Activated CD4-positive, alpha-beta T cell treated with anti-CD3 and anti-CD28 coated beads for 36 hours (primary cell): ENCODE data around the gene HOXA10. TPM values are rescaled to one million over a fixed set of nuclear protein-coding genes. Genes with fewer than 3 reads are reported as not detected.

Experiments used
- ATAC-seq: fragments of 200-7000 bp; cut with Tn5 transposase; one replicate; pipeline ENCODE4 v1.10.0; 2021; ENCODE audit warnings: mild to moderate bottlenecking, moderate library complexity
- CTCF ChIA-PET: fragments of 350-600 bp; sonication (Branson Sonifier 250); formaldehyde crosslinking; loops from one replicate; lab custom pipeline; 2021; ENCODE audit warnings: antibody characterized with exemption; lab: Charles Lee
- POLR2A ChIA-PET: fragments of 350-600 bp; sonication (Branson Sonifier 250); formaldehyde crosslinking; loops from one replicate; lab custom pipeline; 2021; ENCODE audit warnings: antibody characterized with exemption, inconsistent platforms; lab: Charles Lee
- DNase-seq: peaks from one replicate; pipeline ENCODE4 v3.0.0-alpha.2; 2020
- H3K27ac Mint-ChIP-seq: one replicate; pipeline ENCODE4 v1.8.0; 2021; ENCODE audit warnings: mixed read lengths
- H3K27me3 Mint-ChIP-seq: one replicate; pipeline ENCODE4 v1.8.0; 2021; ENCODE audit warnings: mixed read lengths
- H3K36me3 Mint-ChIP-seq: one replicate; pipeline ENCODE4 v1.8.0; 2021; ENCODE audit warnings: low read depth, mixed read lengths
- H3K4me1 Mint-ChIP-seq: one replicate; pipeline ENCODE4 v1.8.0; 2021; ENCODE audit warnings: mixed read lengths
- H3K4me3 Mint-ChIP-seq: one replicate; pipeline ENCODE4 v1.8.0; 2021; ENCODE audit warnings: mild to moderate bottlenecking, moderate library complexity, mixed read lengths
- H3K9me3 Mint-ChIP-seq: one replicate; pipeline ENCODE4 v1.8.0; 2021; ENCODE audit warnings: low read depth, mixed read lengths
- intact Hi-C, 2 experiments: fragments of 100-400 bp; cut with DNase I in 1 of 2; cut with micrococcal nuclease in 1 of 2; formaldehyde crosslinking; loops; one replicate each; pipeline versions ENCODE4 v1.14.2 to v1.15.1; 2022 to 2024; cut with DNase I, micrococcal nuclease
- total RNA-seq, 2 experiments: library from RNA; stranded (reverse); gene quantifications; one replicate each; pipeline ENCODE4 v1.2.3, GENCODE V29; 2021

Gene HOXA10
- total RNA-seq, 2 experiments from 2014 or later = not detected

GRCh38 chr7:27197137-27198042, 23.3 kb upstream of the HOXA10 start:
- no peaks in the 10 kb centered on the region for H3K9me3 Mint-ChIP-seq
- H3K27me3 Mint-ChIP-seq = peaks cover 73% of the 10 kb centered on the region
- peaks cover 23% of the 10 kb centered on the region for H3K4me1 Mint-ChIP-seq
- no peaks in the 10 kb centered on the region for H3K36me3 Mint-ChIP-seq
- ChIA-PET POLR2A (no interaction called here), CTCF (interaction anchor here (0.7 to 1.5 kb wide), 3 partner anchors 7 to 51 kb away, joined by 3 to 4 read pairs (median 3); no protein-coding TSS in a partner anchor)
- intact Hi-C loops = loop anchor here (1.0 to 10.0 kb wide), 12 partner anchors 29 to 900 kb away; partner anchors contain the start of genes HIBADH (in 2 of the 2) and EVX1 (in 1 of the 2)
- DNase-seq = no peak
- no peak overlapping the region for H3K4me3 Mint-ChIP-seq
- ATAC-seq = no peak
- no peak overlapping the region for H3K27ac Mint-ChIP-seq

GRCh38 chr7:27196287-27196767, 22.2 kb upstream of the HOXA10 start:
- H3K27me3 Mint-ChIP-seq = peaks cover 72% of the 10 kb centered on the region
- POLR2A ChIA-PET = interaction anchor here (0.6 to 0.9 kb wide), 3 partner anchors 32 to 827 kb away, joined by 3 read pairs; no protein-coding TSS in a partner anchor
- intact Hi-C loops = loop anchor here (1.0 to 10.0 kb wide), 11 partner anchors 46 to 901 kb away; partner anchors contain the start of genes HIBADH (in 2 of the 2) and EVX1 (in 1 of the 2)

GRCh38 chr7:27194686-27195379, 20.7 kb upstream of the HOXA10 start:
- Mint-ChIP-seq H3K4me3 (no peak overlapping the region), H3K9me3 (no peaks in the 10 kb centered on the region), H3K4me1 (peaks cover 12% of the 10 kb centered on the region), H3K27ac (no peak overlapping the region), H3K27me3 (peaks cover 75% of the 10 kb centered on the region), H3K36me3 (no peaks in the 10 kb centered on the region)
- ChIA-PET POLR2A (no interaction called here), CTCF (interaction anchor here (0.5 to 3.0 kb wide), 16 partner anchors 8 to 900 kb away, joined by 3 to 22 read pairs (median 4); partner anchors contain the start of genes HOXA11, HOXA6 and HOXA7)
- DNase-seq = no peak
- intact Hi-C loops = loop anchor here (5.0 to 10.0 kb wide), 7 partner anchors 47 to 902 kb away; partner anchors contain the start of genes HIBADH (in 2 of the 2) and EVX1 (in 1 of the 2)
- no peak for ATAC-seq

More at GRCh38 chr7:27196287-27196767, 22.2 kb upstream of the HOXA10 start:
- H3K36me3 Mint-ChIP-seq = no peaks in the 10 kb centered on the region
- no peak overlapping the region for H3K27ac Mint-ChIP-seq
- peaks cover 24% of the 10 kb centered on the region for H3K4me1 Mint-ChIP-seq
- no peaks in the 10 kb centered on the region for H3K9me3 Mint-ChIP-seq
- no peak for ATAC-seq
- peak; percentile 92 for DNase-seq
- CTCF ChIA-PET = interaction anchor here (0.6 to 3.0 kb wide), 60 partner anchors 9 to 1345 kb away, joined by 3 to 22 read pairs (median 4); partner anchors contain the start of genes HOXA11 and HOXA6
- H3K4me3 Mint-ChIP-seq = no peak overlapping the region

GRCh38 chr7:27194002-27194352, 19.9 kb upstream of the HOXA10 start:
- CTCF ChIA-PET = interaction anchor here (0.5 to 3.0 kb wide), 7 partner anchors 7 to 901 kb away, joined by 3 to 22 read pairs (median 3); partner anchors contain the start of gene HOXA11
- H3K4me3 Mint-ChIP-seq = no peak overlapping the region
- H3K4me1 Mint-ChIP-seq = peaks cover 12% of the 10 kb centered on the region

GRCh38 chr7:27193335-27194001, 19.3 kb upstream of the HOXA10 start:
- DNase-seq (no peak), ATAC-seq (no peak)
- H3K27ac Mint-ChIP-seq = no peak overlapping the region
- intact Hi-C loops = loop anchor here in 1 of 2 experiments (10.0 kb wide), 1 partner anchor 471 kb away; the partner anchor contains the start of gene HIBADH
- peaks cover 79% of the 10 kb centered on the region for H3K27me3 Mint-ChIP-seq
- no peak overlapping the region for H3K4me3 Mint-ChIP-seq
- H3K4me1 Mint-ChIP-seq = peaks cover 15% of the 10 kb centered on the region
- POLR2A ChIA-PET = no interaction called here
- H3K9me3 Mint-ChIP-seq = no peaks in the 10 kb centered on the region
- no peaks in the 10 kb centered on the region for H3K36me3 Mint-ChIP-seq
- CTCF ChIA-PET = interaction anchor here (0.7 to 3.0 kb wide), 4 partner anchors 7 to 727 kb away, joined by 3 to 22 read pairs (median 5); partner anchors contain the start of gene HOXA11

More at GRCh38 chr7:27194002-27194352, 19.9 kb upstream of the HOXA10 start:
- intact Hi-C loops = loop anchor here in 1 of 2 experiments (10.0 kb wide), 1 partner anchor 471 kb away; the partner anchor contains the start of gene HIBADH
- H3K27me3 Mint-ChIP-seq = peaks cover 80% of the 10 kb centered on the region
- POLR2A ChIA-PET = no interaction called here
- no peaks in the 10 kb centered on the region for H3K36me3 Mint-ChIP-seq
- DNase-seq (no peak), ATAC-seq (no peak)
- no peak overlapping the region for H3K27ac Mint-ChIP-seq
- H3K9me3 Mint-ChIP-seq = no peaks in the 10 kb centered on the region

- H3K27ac Mint-ChIP-seq = no peak overlapping the region
- ChIA-PET CTCF (interaction anchor here (0.7 to 1.9 kb wide), 4 partner anchors 14 to 115 kb away, joined by 3 to 7 read pairs (median 4); partner anchors contain the start of gene EVX1), POLR2A (no interaction called here)
- no peaks in the 10 kb centered on the region for H3K36me3 Mint-ChIP-seq
- H3K27me3 Mint-ChIP-seq = peaks cover 79% of the 10 kb centered on the region
- H3K9me3 Mint-ChIP-seq = no peaks in the 10 kb centered on the region
- H3K4me3 Mint-ChIP-seq = peak overlapping the region; percentile 45
- intact Hi-C loops = loop anchor here in 1 of 2 experiments (10.0 kb wide), 1 partner anchor 472 kb away; the partner anchor contains the start of gene HIBADH
- H3K4me1 Mint-ChIP-seq = peaks cover 22% of the 10 kb centered on the region
- ATAC-seq (peak; percentile 48), DNase-seq (no peak)
Measured at GRCh38 chr7:27192546-27193334, 18.6 kb upstream of the HOXA10 start.

- intact Hi-C loops = loop anchor here in 1 of 2 experiments (10.0 kb wide), 1 partner anchor 473 kb away; the partner anchor contains the start of gene HIBADH
- H3K27me3 Mint-ChIP-seq = peaks cover 78% of the 10 kb centered on the region
- ChIA-PET CTCF (interaction anchor here (0.7 to 1.9 kb wide), 5 partner anchors 11 to 114 kb away, joined by 3 to 7 read pairs (median 3); partner anchors contain the start of gene EVX1), POLR2A (no interaction called here)
- H3K36me3 Mint-ChIP-seq = no peaks in the 10 kb centered on the region
- H3K4me3 Mint-ChIP-seq = peak overlapping the region; percentile 33
- no peaks in the 10 kb centered on the region for H3K9me3 Mint-ChIP-seq
- ATAC-seq (no peak), DNase-seq (no peak)
- peaks cover 27% of the 10 kb centered on the region for H3K4me1 Mint-ChIP-seq
- H3K27ac Mint-ChIP-seq = no peak overlapping the region
Measured at GRCh38 chr7:27191833-27192545, 17.9 kb upstream of the HOXA10 start.

- CTCF ChIA-PET = interaction anchor here (1.0 to 1.9 kb wide), 5 partner anchors 7 to 386 kb away, joined by 3 to 7 read pairs (median 4); partner anchors contain the start of gene EVX1
Measured at GRCh38 chr7:27191161-27191731, 17.1 kb upstream of the HOXA10 start.

More at GRCh38 chr7:27191161-27191731, 17.1 kb upstream of the HOXA10 start:
- POLR2A ChIA-PET = no interaction called here
- intact Hi-C loops = loop anchor here in 1 of 2 experiments (10.0 kb wide), 1 partner anchor 474 kb away; the partner anchor contains the start of gene HIBADH
- Mint-ChIP-seq H3K4me3 (no peak overlapping the region), H3K36me3 (no peaks in the 10 kb centered on the region), H3K9me3 (no peaks in the 10 kb centered on the region), H3K4me1 (peaks cover 29% of the 10 kb centered on the region), H3K27me3 (peaks cover 81% of the 10 kb centered on the region), H3K27ac (no peak overlapping the region)
- ATAC-seq (no peak), DNase-seq (no peak)
